Adipose tissue (tissue), 3 donors: Measurements from ENCODE around the gene TSPAN11. TPM values are rescaled to one million over a fixed set of nuclear protein-coding genes. Genes with fewer than 3 reads are reported as not detected.

Source experiments
- H3K27ac ChIP-seq: one replicate; pipeline ENCODE4 v1.5.1; 2013; ENCODE audit warnings: low read depth, low read length
- WGBS, 3 donors: extraction: QIAGEN DNeasy Blood & Tissue Kit; methylation state at CpG; one replicate each; pipeline ENCODE4 v1.1.7; 2013; 5-methylcytosine and 5-hydroxymethylcytosine counted together
- polyA plus RNA-seq, 3 donors: library from polyadenylated mRNA; stranded (reverse); fragments of 200-250 nt; gene quantifications; one replicate each; pipeline ENCODE4 v1.2.3, GENCODE V29; 2013
- donor health status: healthy with polysubstance abuse.
- donor health status: Bipolar disorder and iron deficiency.
- donor health status: healthy.

TSPAN11 gene
- polyA plus RNA-seq, 3 donors, result 0.10 to 1.8 (median 0.89) TPM

- WGBS, 3 donors, result 69 to 90% (median 89%) methylated on average over 6 of the region's 6 CpGs
- no peak overlapping the region for H3K27ac ChIP-seq
These were observed 45.5 kb downstream of the TSPAN11 start for GRCh38 chr12:30972035-30972434.

DNA sequence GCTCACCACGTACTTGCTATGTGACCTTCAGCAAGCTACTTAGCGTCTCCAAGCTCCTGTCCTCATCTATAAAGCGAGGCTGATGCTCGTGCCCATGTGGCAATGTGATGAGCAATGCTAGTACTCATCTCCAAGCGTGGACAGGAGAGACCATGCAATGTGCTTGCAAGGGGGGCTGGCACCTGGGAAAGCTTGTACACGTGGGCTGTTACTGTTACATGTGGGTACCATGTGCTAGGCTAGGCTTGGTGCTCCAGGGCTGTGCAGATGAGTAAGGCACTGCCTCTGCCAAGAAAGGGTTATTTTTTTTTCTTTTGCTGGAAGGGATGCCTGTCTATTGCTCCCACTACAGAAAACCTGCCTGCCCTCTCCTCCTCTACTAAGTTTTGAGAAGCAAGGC, 46.6 kb downstream of the TSPAN11 start:
- 61 to 81% (median 81%) methylated on average over 6 of the region's 6 CpGs for WGBS, 3 donors

DNA sequence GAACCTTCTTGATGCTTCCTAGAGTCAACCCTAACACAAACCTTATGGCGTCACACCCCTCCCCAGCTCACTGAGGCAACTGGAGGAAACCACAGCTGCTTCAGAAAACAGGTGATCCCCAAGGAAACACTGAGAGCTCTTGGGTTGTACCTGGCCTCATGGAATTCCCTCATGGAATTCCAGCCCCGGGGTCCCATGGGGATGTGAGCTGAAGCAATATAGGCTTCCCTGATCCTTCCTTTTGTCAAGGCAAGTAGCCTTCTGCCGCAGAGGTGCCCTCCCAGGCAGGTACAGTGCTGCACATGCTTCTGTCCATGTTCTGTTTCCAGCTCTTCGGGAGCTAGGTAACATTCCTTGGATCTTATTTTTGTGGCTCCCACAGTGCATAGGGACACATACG, 47.3 kb downstream of the TSPAN11 start:
- 82 to 91% (median 86%) methylated on average over 5 of the region's 5 CpGs for WGBS, 3 donors
- no peak overlapping the region for H3K27ac ChIP-seq

More for the DNA sequence above, 46.6 kb downstream of the TSPAN11 start:
- H3K27ac ChIP-seq, result no peak overlapping the region

DNA sequence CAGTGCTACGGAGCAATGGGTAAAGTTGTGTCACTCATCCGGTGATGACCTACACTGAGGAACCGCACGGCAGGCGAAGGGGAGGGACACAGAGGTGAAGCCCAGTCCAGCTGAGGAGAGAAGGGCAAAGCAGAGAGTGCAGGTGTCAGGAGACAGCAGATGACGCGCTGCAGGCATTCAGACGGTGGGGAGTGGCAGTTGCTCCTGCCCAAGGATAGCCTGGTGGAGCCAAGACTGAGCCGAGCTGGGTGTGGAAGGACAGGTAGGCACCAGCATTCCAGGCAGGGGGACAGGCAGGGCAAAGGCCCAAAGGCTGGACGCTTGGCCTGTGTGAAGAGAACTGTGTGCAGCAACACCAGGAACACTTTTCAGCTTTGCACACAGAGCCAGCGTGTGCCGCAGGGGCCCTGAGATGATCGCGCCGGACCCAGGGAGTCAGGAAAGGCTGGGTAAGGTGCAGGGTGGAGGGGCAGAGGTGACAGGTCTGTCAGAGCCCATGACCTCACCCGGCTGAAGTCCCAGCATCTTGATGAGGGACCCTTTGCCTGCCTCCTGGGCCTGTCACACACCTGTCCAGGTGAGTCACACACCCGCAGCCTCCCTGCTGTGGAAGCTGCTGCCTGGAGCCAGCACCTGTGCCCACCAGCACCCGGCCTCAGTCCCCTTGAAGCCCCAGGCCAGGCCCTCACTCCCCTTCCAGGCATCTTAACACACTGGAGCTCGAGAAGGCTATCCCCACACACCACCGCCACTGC, 48.4 kb downstream of the TSPAN11 start:
- no peak overlapping the region for H3K27ac ChIP-seq
- 64 to 87% (median 87%) methylated on average over 20 of the region's 20 CpGs for WGBS, 3 donors

GRCh38 chr12:30975581-30975980, 49.0 kb downstream of the TSPAN11 start:
- no peak overlapping the region for H3K27ac ChIP-seq
- 75 to 88% (median 82%) methylated on average over 6 of the region's 6 CpGs for WGBS, 3 donors

GRCh38 chr12:30976206-30976605, 49.7 kb downstream of the TSPAN11 start:
- no peak overlapping the region for H3K27ac ChIP-seq
- WGBS, 3 donors, result 64 to 78% (median 71%) methylated on average over 7 of the region's 7 CpGs

GRCh38 chr12:30977124-30977523, 50.6 kb downstream of the TSPAN11 start:
- no peak overlapping the region for H3K27ac ChIP-seq
- 72 to 91% (median 88%) methylated on average over 11 of the region's 11 CpGs for WGBS, 3 donors

DNA sequence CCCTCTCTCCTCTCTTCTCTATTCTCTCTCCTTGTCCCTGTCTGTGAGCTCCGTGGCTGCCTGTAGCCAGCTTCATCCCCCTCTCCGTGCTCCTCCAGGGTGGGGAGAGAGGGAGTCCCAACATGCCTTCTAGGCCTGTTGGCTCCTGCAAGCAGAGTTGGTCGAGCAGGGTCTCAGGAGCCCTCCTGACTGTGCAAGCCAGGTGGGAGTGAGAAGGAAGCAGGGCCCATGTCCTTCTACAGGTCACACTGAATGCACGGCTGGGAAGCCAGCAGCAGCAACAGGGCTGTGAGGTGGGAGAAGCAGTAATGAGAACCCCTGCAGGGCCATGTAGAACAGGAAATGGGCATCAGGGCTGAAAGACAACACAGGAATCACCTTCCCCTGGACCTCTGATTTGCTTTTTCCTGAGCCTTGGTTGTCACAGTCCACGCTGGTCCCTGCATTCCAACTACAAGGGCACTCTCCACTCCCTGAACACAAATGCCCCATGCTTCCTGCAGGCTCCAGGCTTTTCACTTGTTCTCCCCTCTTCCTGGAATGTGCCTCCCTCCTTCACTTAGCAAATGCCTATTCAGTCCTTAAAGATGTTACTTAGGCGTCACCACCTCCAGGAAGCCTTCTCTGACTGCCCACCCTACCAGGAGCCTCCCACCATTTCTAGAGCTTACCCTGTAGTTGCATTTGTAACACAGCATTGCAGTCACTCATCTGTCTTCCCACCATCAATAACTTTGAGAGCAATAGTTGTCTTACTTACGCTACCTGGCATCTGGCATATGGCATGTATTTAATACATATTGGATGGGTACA, 51.2 kb downstream of the TSPAN11 start:
- WGBS, 3 donors, result 71 to 91% (median 78%) methylated on average over 7 of the region's 7 CpGs

GRCh38 chr12:30978639-30979038, 52.1 kb downstream of the TSPAN11 start:
- WGBS, 3 donors, result 63 to 84% (median 70%) methylated on average over 7 of the region's 7 CpGs
- no peak overlapping the region for H3K27ac ChIP-seq

More for the DNA sequence above, 51.2 kb downstream of the TSPAN11 start:
- H3K27ac ChIP-seq, result no peak overlapping the region

DNA sequence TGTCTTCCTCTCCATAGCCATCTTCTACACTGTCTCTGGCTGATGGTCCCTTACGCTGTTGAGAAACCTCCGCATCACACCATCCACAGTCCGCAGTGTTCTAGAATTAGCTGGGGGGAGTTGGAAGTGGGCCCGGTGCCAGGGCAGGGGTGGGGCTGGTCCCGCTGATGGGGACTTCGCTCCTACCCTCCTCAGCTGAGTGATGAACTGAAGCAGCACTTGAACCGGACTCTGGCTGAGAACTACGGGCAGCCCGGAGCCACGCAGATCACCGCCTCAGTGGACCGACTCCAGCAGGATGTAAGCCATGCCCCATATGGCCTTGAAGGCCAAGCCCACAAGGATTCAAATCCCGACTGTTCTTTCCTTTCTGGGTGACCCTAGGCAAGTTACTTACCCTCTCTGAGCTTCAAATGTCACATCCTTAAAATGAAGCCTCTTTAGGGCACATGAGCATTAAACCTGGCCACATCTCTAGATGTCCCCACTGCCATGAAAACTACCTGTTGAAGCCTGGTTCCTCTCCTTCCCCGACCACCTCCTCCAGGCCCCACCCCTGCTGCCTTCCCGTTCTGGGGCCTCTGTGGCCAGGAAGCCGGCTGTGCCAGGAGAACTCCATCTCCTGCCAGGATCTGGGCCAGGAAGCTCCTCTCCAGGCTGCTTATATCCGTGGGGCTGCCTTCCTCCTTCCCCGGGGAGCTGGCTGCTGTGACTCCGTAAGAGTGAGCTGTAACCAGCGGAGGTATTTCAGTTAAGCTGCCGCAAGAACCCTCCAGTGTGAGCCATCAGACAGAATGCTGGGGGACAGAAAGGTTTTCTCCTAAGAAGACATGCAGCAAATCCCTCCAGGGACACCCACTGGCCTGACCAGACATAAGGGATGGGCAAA, 53.1 kb downstream of the TSPAN11 start:
- no peak overlapping the region for H3K27ac ChIP-seq
- WGBS, 3 donors, result 58 to 70% (median 60%) methylated on average over 21 of the region's 21 CpGs

GRCh38 chr12:30980955-30981662, 54.6 kb downstream of the TSPAN11 start:
- H3K27ac ChIP-seq, result no peak overlapping the region
- 67 to 87% (median 86%) methylated on average over 18 of the region's 18 CpGs for WGBS, 3 donors

GRCh38 chr12:30982413-30982812, 55.9 kb downstream of the TSPAN11 start:
- WGBS, 3 donors, result 90 to 91% (median 91%) methylated on average over 12 of the region's 12 CpGs
- H3K27ac ChIP-seq, result no peak overlapping the region

- H3K27ac ChIP-seq, result no peak overlapping the region
These were observed 59.4 kb downstream of the TSPAN11 start for GRCh38 chr12:30985814-30986452.

DNA sequence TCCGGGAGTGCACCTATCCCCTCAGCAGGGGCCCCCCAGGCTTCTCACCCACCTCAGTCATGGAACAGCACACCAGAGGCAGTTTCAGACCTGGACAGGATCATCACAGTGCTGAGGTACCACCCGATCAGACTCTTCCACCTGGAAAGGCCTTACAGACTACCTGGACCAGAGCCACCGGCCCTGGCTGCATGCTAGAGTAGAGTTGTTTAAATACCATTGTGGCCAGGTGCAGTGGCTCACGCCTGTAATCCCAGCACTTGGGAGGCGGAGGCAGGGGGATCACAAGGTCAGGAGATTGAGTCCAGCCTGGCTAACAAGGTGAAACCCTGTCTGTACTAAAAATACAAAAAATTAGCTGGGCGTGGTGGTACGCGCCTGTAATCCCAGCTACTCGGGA, 61.5 kb downstream of the TSPAN11 start:
- no peak overlapping the region for H3K27ac ChIP-seq
- 60 to 93% (median 92%) methylated on average over 9 of the region's 9 CpGs for WGBS, 3 donors

More at GRCh38 chr12:30985814-30986452, 59.4 kb downstream of the TSPAN11 start:
- WGBS, 3 donors, result 37 to 48% (median 39%) methylated on average over 7 of the region's 7 CpGs

DNA sequence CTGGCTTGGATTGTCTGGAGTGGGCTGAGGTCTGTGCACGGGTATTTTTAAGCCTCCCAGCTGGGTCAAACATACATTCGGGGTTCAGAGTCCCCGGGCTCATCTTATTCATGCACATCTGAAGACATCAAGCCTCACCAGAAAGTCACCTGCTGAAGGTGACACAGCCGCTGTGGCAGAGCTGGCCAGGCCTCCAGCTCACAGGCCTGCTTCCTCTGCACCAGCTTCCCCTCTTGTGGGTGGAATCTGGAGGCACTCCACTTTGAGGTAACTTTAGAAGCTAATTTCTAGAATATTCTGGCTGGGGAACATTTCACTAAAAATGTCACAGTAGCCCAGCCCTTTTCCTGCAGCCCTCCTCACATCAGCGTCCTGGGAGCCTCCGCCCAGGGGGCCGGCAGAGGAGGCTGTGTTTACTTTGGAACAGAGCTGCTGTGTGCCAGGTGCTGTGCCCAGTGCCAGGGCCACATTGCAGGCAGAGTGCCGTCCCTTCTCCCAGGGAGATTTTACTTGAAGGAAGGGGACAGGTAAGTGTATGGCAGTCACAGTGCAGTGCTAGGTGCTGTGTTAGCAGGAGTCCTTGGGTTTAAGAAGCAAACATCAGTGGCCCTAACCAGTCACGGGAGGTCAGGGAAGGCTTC, 62.2 kb downstream of the TSPAN11 start:
- 41 to 63% (median 60%) methylated on average over 9 of the region's 9 CpGs for WGBS, 3 donors
- no peak overlapping the region for H3K27ac ChIP-seq

DNA sequence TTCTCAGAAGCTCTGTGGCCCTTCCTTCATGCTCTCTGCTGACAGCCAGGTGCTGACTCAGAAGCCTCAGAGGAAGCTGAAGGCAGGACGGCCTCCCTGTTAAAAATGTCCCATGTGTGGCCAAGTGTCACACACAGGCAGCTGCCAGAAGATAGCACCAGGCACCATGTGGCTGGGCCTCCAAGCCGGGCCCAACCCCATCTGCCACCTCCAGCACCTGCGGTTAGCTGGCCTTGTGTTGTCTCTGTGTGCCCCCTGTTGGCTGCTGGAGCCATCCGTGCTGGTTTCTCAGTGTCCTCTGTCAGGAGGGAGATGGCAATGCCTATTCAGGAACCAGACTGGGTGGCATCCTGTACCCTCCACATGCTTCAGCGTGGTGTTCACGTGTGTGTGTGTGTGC, 63.2 kb downstream of the TSPAN11 start:
- no peak overlapping the region for H3K27ac ChIP-seq
- WGBS, 3 donors, result 47 to 57% (median 56%) methylated on average over 6 of the region's 6 CpGs

DNA sequence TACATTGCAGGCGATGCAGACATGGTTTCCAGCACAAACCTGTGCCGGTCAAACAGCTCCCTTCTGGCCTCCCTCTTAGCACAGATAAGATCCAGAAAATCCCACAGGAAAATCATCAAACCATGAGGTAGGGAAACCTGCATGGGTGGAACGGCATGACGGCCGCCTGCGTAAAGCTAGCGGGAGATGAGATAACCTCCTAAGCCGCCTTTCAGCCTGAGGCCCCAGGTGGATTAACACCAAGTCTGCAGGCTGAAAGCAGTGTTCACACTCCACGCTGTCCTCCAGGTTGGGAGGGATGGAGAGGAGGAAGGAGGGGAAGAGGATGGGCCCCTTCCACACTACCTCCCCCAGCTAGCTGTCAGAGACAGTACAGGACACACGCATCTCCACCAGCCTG, 63.8 kb downstream of the TSPAN11 start:
- WGBS, 3 donors, result 84 to 91% (median 87%) methylated on average over 10 of the region's 10 CpGs
- H3K27ac ChIP-seq, result no peak overlapping the region
